Common myeloid progenitor, CD34-positive (primary cell): ENCODE measurements around the gene EVC.

Experiments
- CTCF ChIA-PET: fragments of 350-600 bp; sonication (Branson Sonifier 250); formaldehyde crosslinking; loops from one replicate; lab custom pipeline; 2021; ENCODE audit warnings: antibody characterized with exemption; lab: Charles Lee
- POLR2A ChIA-PET: fragments of 350-600 bp; sonication (Branson Sonifier 250); formaldehyde crosslinking; loops from one replicate; lab custom pipeline; 2021; ENCODE audit warnings: antibody characterized with exemption; lab: Charles Lee
- DNase-seq, 3 donors: peaks; one replicate each; pipeline versions ENCODE4 v3.0.0 to v3.0.0-alpha.2; 2013
- H3K27ac ChIP-seq, 2 experiments: 1 replicate in 1 of 2; 2 replicates in 1 of 2; pipeline ENCODE4 v1.7.0; 2013; ENCODE audit warnings: inconsistent platforms in 2 of 2, low read length in 2 of 2, mild to moderate bottlenecking in 2 of 2, low read depth in 1 of 2, moderate library complexity in 1 of 2; ENCODE audit not compliant: severe bottlenecking in 2 of 2, insufficient read depth in 1 of 2, poor library complexity in 1 of 2
- H3K27me3 ChIP-seq, 5 experiments: replicated peaks in 2 of 5; 1 replicate in 3 of 5; 2 replicates in 2 of 5; pipeline versions ENCODE4 v1.6.1 to v1.7.0; 2013; ENCODE audit warnings: low read length in 4 of 5, mild to moderate bottlenecking in 2 of 5, moderate library complexity in 2 of 5, inconsistent platforms in 1 of 5; ENCODE audit not compliant: insufficient read depth in 5 of 5, control insufficient read depth in 4 of 5
- H3K36me3 ChIP-seq, 4 experiments: 1 replicate in 2 of 4; 2 replicates in 2 of 4; pipeline versions ENCODE4 v1.6.1 to v1.7.0; 2013; ENCODE audit warnings: low read length in 3 of 4, control low read depth in 1 of 4, mild to moderate bottlenecking in 1 of 4; ENCODE audit not compliant: control insufficient read depth in 4 of 4, insufficient read depth in 4 of 4
- H3K4me1 ChIP-seq, 4 experiments: 1 replicate in 3 of 4; 2 replicates in 1 of 4; pipeline versions ENCODE4 v1.6.1 to v1.7.1; 2013; ENCODE audit warnings: low read length in 3 of 4, mild to moderate bottlenecking in 3 of 4, control low read depth in 1 of 4, inconsistent platforms in 1 of 4, moderate library complexity in 1 of 4; ENCODE audit not compliant: control insufficient read depth in 4 of 4, insufficient read depth in 4 of 4; ENCODE audit errors: control extremely low read depth in 1 of 4
- H3K4me3 ChIP-seq, 7 experiments: 1 replicate in 4 of 7; 2 replicates in 3 of 7; pipeline versions ENCODE4 v1.5.1 to v1.7.0; 2013; ENCODE audit warnings: mild to moderate bottlenecking in 7 of 7, low read length in 6 of 7, moderate library complexity in 6 of 7, inconsistent platforms in 2 of 7, low read depth in 2 of 7, control low read depth in 1 of 7; ENCODE audit not compliant: insufficient read depth in 4 of 7, control insufficient read depth in 1 of 7; ENCODE audit errors: extremely low read depth in 1 of 7
- H3K9me3 ChIP-seq, 5 experiments: 1 replicate in 4 of 5; 2 replicates in 1 of 5; pipeline versions ENCODE4 v1.6.1 to v1.7.1; 2013; ENCODE audit warnings: low read length in 4 of 5, mild to moderate bottlenecking in 2 of 5, inconsistent platforms in 1 of 5, low read depth in 1 of 5, moderate library complexity in 1 of 5; ENCODE audit not compliant: control insufficient read depth in 4 of 5, insufficient read depth in 2 of 5; ENCODE audit errors: control extremely low read depth in 1 of 5
- WGBS: methylation state at CpG from one replicate; pipeline ENCODE4 v1.1.5; 2013; ENCODE audit not compliant: insufficient coverage; 5-methylcytosine and 5-hydroxymethylcytosine counted together

Gene EVC

GRCh38 chr4:5784960-5785611 lies 74.1 kb downstream of the EVC start:
- no peaks in the 10 kb centered on the region for H3K9me3 ChIP-seq
- H3K27ac ChIP-seq: no peak overlapping the region
- peaks cover 0 to 2% (median 0%) of the 10 kb centered on the region in 4 experiments for H3K36me3 ChIP-seq
- CTCF ChIA-PET: interaction anchor here (0.7 kb wide), 1 partner anchor 78 kb away, joined by 3 read pairs; no protein-coding TSS in a partner anchor
- DNase-seq: no peak
- H3K4me1 ChIP-seq: no peaks in the 10 kb centered on the region
- POLR2A ChIA-PET: no interaction called here
- 93% methylated on average over 9 of the region's 9 CpGs for WGBS
- no peaks in the 10 kb centered on the region for H3K27me3 ChIP-seq
- no peak overlapping the region for H3K4me3 ChIP-seq

- H3K36me3 ChIP-seq: peaks cover 0 to 2% (median 0%) of the 10 kb centered on the region in 4 experiments
- H3K27ac ChIP-seq: no peak overlapping the region
- POLR2A ChIA-PET: interaction anchor here (0.6 kb wide), 1 partner anchor 287 kb away, joined by 4 read pairs; no protein-coding TSS in a partner anchor
- no peak for DNase-seq
- no peak overlapping the region for H3K4me3 ChIP-seq
- no peaks in the 10 kb centered on the region for H3K9me3 ChIP-seq
- no peaks in the 10 kb centered on the region for H3K27me3 ChIP-seq
- CTCF ChIA-PET: interaction anchor here (0.6 kb wide), 1 partner anchor 927 kb away, joined by 4 read pairs; no protein-coding TSS in a partner anchor
- H3K4me1 ChIP-seq: no peaks in the 10 kb centered on the region
- 100% methylated on average over 3 of the region's 9 CpGs for WGBS
These were observed 75.0 kb downstream of the EVC start for GRCh38 chr4:5785806-5786680.

GRCh38 chr4:5787311-5787710 lies 76.3 kb downstream of the EVC start:
- Histone ChIP-seq H3K4me3 (no peak overlapping the region), H3K27me3 (no peaks in the 10 kb centered on the region), H3K27ac (no peak overlapping the region), H3K4me1 (no peaks in the 10 kb centered on the region), H3K9me3 (no peaks in the 10 kb centered on the region), H3K36me3 (peaks cover 0 to 2% (median 0%) of the 10 kb centered on the region in 4 experiments)
- 99% methylated on average over 8 of the region's 8 CpGs for WGBS
- ChIA-PET CTCF (no interaction called here), POLR2A (no interaction called here)
- DNase-seq: no peak

GRCh38 chr4:5788144-5788543 lies 77.1 kb downstream of the EVC start:
- Histone ChIP-seq H3K27me3 (no peaks in the 10 kb centered on the region), H3K4me1 (no peaks in the 10 kb centered on the region), H3K9me3 (no peaks in the 10 kb centered on the region), H3K27ac (no peak overlapping the region), H3K36me3 (peaks cover 0 to 2% (median 0%) of the 10 kb centered on the region in 4 experiments), H3K4me3 (no peak overlapping the region)
- POLR2A ChIA-PET: no interaction called here
- 76% methylated on average over 2 of the region's 2 CpGs for WGBS
- DNase-seq: no peak
- CTCF ChIA-PET: interaction anchor here (1.1 kb wide), 1 partner anchor 25 kb away, joined by 4 read pairs; no protein-coding TSS in a partner anchor

- ChIA-PET POLR2A (no interaction called here), CTCF (interaction anchor here (1.1 kb wide), 1 partner anchor 24 kb away, joined by 4 read pairs; no protein-coding TSS in a partner anchor)
- no peak overlapping the region for H3K27ac ChIP-seq
These were observed 78.1 kb downstream of the EVC start for GRCh38 chr4:5789141-5789540.

GRCh38 chr4:5790546-5790857 lies 79.5 kb downstream of the EVC start:
- ChIA-PET CTCF (interaction anchor here (0.8 to 1.8 kb wide), 6 partner anchors 14 to 1121 kb away, joined by 3 to 6 read pairs (median 3); no protein-coding TSS in a partner anchor), POLR2A (no interaction called here)
- no peak for DNase-seq
- no peak overlapping the region for H3K27ac ChIP-seq
- WGBS: 100% methylated on average over 1 of the region's 1 CpG
- no peaks in the 10 kb centered on the region for H3K9me3 ChIP-seq
- no peaks in the 10 kb centered on the region for H3K4me1 ChIP-seq
- H3K4me3 ChIP-seq: no peak overlapping the region
- no peaks in the 10 kb centered on the region for H3K27me3 ChIP-seq
- peaks cover 0 to 2% (median 0%) of the 10 kb centered on the region in 4 experiments for H3K36me3 ChIP-seq

More at GRCh38 chr4:5789141-5789540, 78.1 kb downstream of the EVC start:
- no peak overlapping the region for H3K4me3 ChIP-seq
- peaks cover 0 to 2% (median 0%) of the 10 kb centered on the region in 4 experiments for H3K36me3 ChIP-seq
- H3K27me3 ChIP-seq: no peaks in the 10 kb centered on the region
- 92% methylated on average over 3 of the region's 5 CpGs for WGBS
- DNase-seq: no peak
- no peaks in the 10 kb centered on the region for H3K9me3 ChIP-seq
- H3K4me1 ChIP-seq: no peaks in the 10 kb centered on the region
